GM12874 (cell line): ENCODE results near the gene EXOSC9.

ENCODE experiments used
- CTCF ChIP-seq: IDR thresholded peaks from 2 replicates; pipeline ENCODE4 v1.5.1; 2011; ENCODE audit warnings: low read depth, mild to moderate bottlenecking, control low read depth, low read length, moderate library complexity; ENCODE audit not compliant: insufficient read depth

EXOSC9 gene

GRCh38 chr4:121861426-121861825, 60.3 kb downstream of the EXOSC9 start:
- TF ChIP-seq CTCF, result no peak

- no peak for TF ChIP-seq CTCF
Observed at GRCh38 chr4:121863799-121864198, 62.7 kb downstream of the EXOSC9 start.
